Measurements from ENCODE around the gene SRGAP1. TPM values are rescaled to one million over a fixed set of nuclear protein-coding genes. Genes with fewer than 3 reads are reported as not detected.

The SRGAP1 gene
- polyA plus RNA-seq, 1 donor from 2014 or later = 4.8 TPM

- no peak overlapping the region for H3K27ac ChIP-seq (ENCODE audit: low read length)
- H3K4me2 ChIP-seq (ENCODE audit: low read length) = no peak overlapping the region
- no peaks in the 10 kb centered on the region for H3F3A ChIP-seq (ENCODE audit: insufficient read depth, low read length, poor library complexity, severe bottlenecking)
- TF ChIP-seq SMC3 (conservative IDR thresholded peaks at IDR 0.05; ENCODE audit: poor library complexity) (no peak), RAD21 (conservative IDR thresholded peaks at IDR 0.05) (no peak), MXI1 (conservative IDR thresholded peaks at IDR 0.05; ENCODE audit: poor library complexity, severe bottlenecking) (no peak), EP300 (conservative IDR thresholded peaks at IDR 0.05; ENCODE audit: poor library complexity, severe bottlenecking) (no peak), POLR2AphosphoS5 (IDR thresholded peaks at IDR 0.05) (no peak)
- H3K9me3 ChIP-seq (ENCODE audit: low read length) = no peaks in the 10 kb centered on the region
- no peak overlapping the region for H2AFZ ChIP-seq (ENCODE audit: low read depth, low read length)
- H3K9ac ChIP-seq (ENCODE audit: low read length) = no peak overlapping the region
- no peaks in the 10 kb centered on the region for H3K79me2 ChIP-seq (replicated peaks; ENCODE audit: insufficient read depth, low read length)
- H4K20me1 ChIP-seq (ENCODE audit: insufficient read depth) = no peaks in the 10 kb centered on the region
- no peak overlapping the region for H3K4me3 ChIP-seq (ENCODE audit: low read length)
- no peaks in the 10 kb centered on the region for H3K9me2 ChIP-seq (ENCODE audit: insufficient read depth, low read length)
- H3K36me3 ChIP-seq (ENCODE audit: insufficient read depth, low read length) = no peaks in the 10 kb centered on the region
- H3K27me3 ChIP-seq (ENCODE audit: insufficient read depth, low read depth, low read length) = no peaks in the 10 kb centered on the region
These were observed 336.5 kb downstream of the SRGAP1 start for GRCh38 chr12:64180951-64181350.

GRCh38 chr12:64181430-64182291, 337.2 kb downstream of the SRGAP1 start:
- H3K27ac ChIP-seq (ENCODE audit: low read length) = no peak overlapping the region
- no peak overlapping the region for H3K9ac ChIP-seq (ENCODE audit: low read length)
- no peak overlapping the region for H3K4me2 ChIP-seq (ENCODE audit: low read length)
- H3K9me2 ChIP-seq (ENCODE audit: insufficient read depth, low read length) = no peaks in the 10 kb centered on the region
- TF ChIP-seq POLR2AphosphoS5 (IDR thresholded peaks at IDR 0.05) = no peak
- no peak for TF ChIP-seq REST (IDR thresholded peaks at IDR 0.05; ENCODE audit: borderline replicate concordance)
- no peak for TF ChIP-seq EZH2 (IDR thresholded peaks at IDR 0.05; ENCODE audit: borderline replicate concordance, insufficient read depth, low read length, poor library complexity, severe bottlenecking)
- TF ChIP-seq CTCF (IDR thresholded peaks at IDR 0.05; ENCODE audit: poor library complexity, severe bottlenecking) = peak; percentile 72
- no peak for TF ChIP-seq TAF1 (IDR thresholded peaks at IDR 0.05; ENCODE audit: low read depth)
- peak; percentile 72 for TF ChIP-seq RAD21 (conservative IDR thresholded peaks at IDR 0.05)
- no peak for TF ChIP-seq MXI1 (conservative IDR thresholded peaks at IDR 0.05; ENCODE audit: poor library complexity, severe bottlenecking)
- no peak for TF ChIP-seq EP300 (conservative IDR thresholded peaks at IDR 0.05; ENCODE audit: poor library complexity, severe bottlenecking)
- TF ChIP-seq SMC3 (conservative IDR thresholded peaks at IDR 0.05; ENCODE audit: poor library complexity) = peak; percentile 77
- no peaks in the 10 kb centered on the region for H4K20me1 ChIP-seq (ENCODE audit: insufficient read depth)
- H3K79me2 ChIP-seq (replicated peaks; ENCODE audit: insufficient read depth, low read length) = no peaks in the 10 kb centered on the region
- H3K27me3 ChIP-seq (ENCODE audit: insufficient read depth, low read depth, low read length) = no peaks in the 10 kb centered on the region
- H3K36me3 ChIP-seq (ENCODE audit: insufficient read depth, low read length) = no peaks in the 10 kb centered on the region
- no peak overlapping the region for H2AFZ ChIP-seq (ENCODE audit: low read depth, low read length)
- H3F3A ChIP-seq (ENCODE audit: insufficient read depth, low read length, poor library complexity, severe bottlenecking) = no peaks in the 10 kb centered on the region
- H3K4me3 ChIP-seq (ENCODE audit: low read length) = no peak overlapping the region
- H3K9me3 ChIP-seq (ENCODE audit: low read length) = no peaks in the 10 kb centered on the region

All from neural cell (in vitro differentiated cells).